CD4-positive, alpha-beta T cell (primary cell): ENCODE data around the gene HSD17B1. TPM values are rescaled to one million over a fixed set of nuclear protein-coding genes. Genes with fewer than 3 reads are reported as not detected.

Experiments used
- ATAC-seq: fragments of 200-7000 bp; cut with Tn5 transposase; one replicate; pipeline ENCODE4 v1.10.0; 2022; ENCODE audit warnings: mild to moderate bottlenecking; ENCODE audit not compliant: poor library complexity
- CTCF ChIA-PET: fragments of 350-600 bp; sonication (Branson Sonifier 250); formaldehyde crosslinking; loops from one replicate; lab custom pipeline; 2021; ENCODE audit warnings: antibody characterized with exemption, inconsistent platforms; lab: Charles Lee
- POLR2A ChIA-PET: fragments of 350-600 bp; sonication (Branson Sonifier 250); formaldehyde crosslinking; loops from one replicate; lab custom pipeline; 2021; ENCODE audit warnings: antibody characterized with exemption, inconsistent platforms; lab: Charles Lee
- DNase-seq, 14 experiments: peaks; one replicate each; pipeline ENCODE4 v3.0.0-alpha.2; 2013 to 2020; ENCODE audit warnings: mixed read lengths in 2 of 14
- H3K27ac ChIP-seq, 2 donors: one replicate each; pipeline versions ENCODE4 v1.5.1 to v1.7.0; 2013; ENCODE audit warnings: low read length in 2 of 2, low read depth in 1 of 2, mild to moderate bottlenecking in 1 of 2
- H3K27me3 ChIP-seq, 2 experiments: 1 replicate in 1 of 2; 2 replicates in 1 of 2; pipeline versions ENCODE4 v1.6.1 to v1.7.0; 2013; ENCODE audit warnings: low read length in 2 of 2, control low read depth in 1 of 2, mild to moderate bottlenecking in 1 of 2, moderate library complexity in 1 of 2; ENCODE audit not compliant: insufficient read depth in 2 of 2, control insufficient read depth in 1 of 2
- H3K36me3 ChIP-seq: one replicate; pipeline ENCODE4 v1.6.1; 2013; ENCODE audit warnings: low read length, control low read depth; ENCODE audit not compliant: insufficient read depth
- H3K4me1 ChIP-seq: one replicate; pipeline ENCODE4 v1.6.1; 2013; ENCODE audit warnings: low read length, control low read depth; ENCODE audit not compliant: insufficient read depth
- H3K4me3 ChIP-seq: one replicate; pipeline ENCODE4 v1.5.1; 2013; ENCODE audit warnings: mild to moderate bottlenecking, low read length, moderate library complexity
- H3K9me3 ChIP-seq, 2 experiments: 1 replicate in 1 of 2; 2 replicates in 1 of 2; pipeline versions ENCODE4 v1.6.1 to v1.7.0; 2013; ENCODE audit warnings: low read length in 2 of 2, mild to moderate bottlenecking in 2 of 2, control low read depth in 1 of 2, moderate library complexity in 1 of 2; ENCODE audit not compliant: control insufficient read depth in 1 of 2, insufficient read depth in 1 of 2
- H3K27ac Mint-ChIP-seq: one replicate; pipeline ENCODE4 v1.8.0; 2020; ENCODE audit warnings: mixed read lengths
- H3K27me3 Mint-ChIP-seq: one replicate; pipeline ENCODE4 v1.8.0; 2021; ENCODE audit warnings: mixed read lengths
- H3K36me3 Mint-ChIP-seq: one replicate; pipeline ENCODE4 v1.8.0; 2021; ENCODE audit warnings: low read depth, mixed read lengths
- H3K4me1 Mint-ChIP-seq: one replicate; pipeline ENCODE4 v1.8.0; 2021; ENCODE audit warnings: low read depth, mixed read lengths
- H3K4me3 Mint-ChIP-seq: one replicate; pipeline ENCODE4 v1.8.0; 2020; ENCODE audit warnings: mild to moderate bottlenecking, mixed read lengths
- H3K9me3 Mint-ChIP-seq: one replicate; pipeline ENCODE4 v1.8.0; 2020; ENCODE audit warnings: mixed read lengths
- intact Hi-C, 2 experiments: fragments of 100-400 bp; cut with DNase I in 1 of 2; cut with micrococcal nuclease in 1 of 2; formaldehyde crosslinking; loops; one replicate each; pipeline versions ENCODE4 v1.15.1 to v1.9.0; 2023 to 2025; cut with DNase I, micrococcal nuclease
- total RNA-seq, 174 experiments: library from RNA in 2 of 174; stranded (reverse) in 2 of 174; gene quantifications; one replicate each; pipeline ENCODE4 v1.2.3 and lab custom pipeline; 2021 to 2026
- TF ChIP-seq, protein P1 (sequence below): fragments of 200-600 bp; IDR thresholded peaks from one replicate; pipeline ENCODE4 v1.8.0; 2022; ENCODE audit warnings: antibody characterized with exemption, mild to moderate bottlenecking

Gene HSD17B1
- total RNA-seq, 2 experiments from 2014 or later, result 0.80 to 0.81 TPM

DNA sequence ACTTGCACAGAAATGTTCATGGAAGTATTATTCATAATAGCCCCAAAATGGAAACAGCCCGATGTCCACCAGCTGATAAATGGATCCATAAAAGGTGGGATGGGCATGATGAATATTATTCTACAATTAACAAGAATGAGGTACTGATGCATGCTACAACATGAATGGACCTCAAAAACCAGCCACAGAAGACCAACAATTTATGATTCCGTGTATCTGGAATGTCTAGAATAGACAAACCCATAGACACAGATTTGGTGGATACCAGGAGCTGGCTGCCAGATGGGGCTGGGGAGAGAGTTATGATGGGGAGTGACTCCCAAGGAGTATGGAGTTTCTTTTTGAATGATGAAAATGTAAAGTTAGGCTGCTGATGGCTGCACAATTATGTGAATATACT is 27.5 kb upstream of the HSD17B1 start:
- Histone ChIP-seq H3K36me3 (peaks cover 7% of the 10 kb centered on the region), H3K27ac (no peak overlapping the region), H3K27me3 (no peaks in the 10 kb centered on the region), H3K4me1 (peaks cover 23% of the 10 kb centered on the region), H3K4me3 (no peak overlapping the region), H3K9me3 (no peaks in the 10 kb centered on the region)
- TF ChIP-seq, protein P1, sequence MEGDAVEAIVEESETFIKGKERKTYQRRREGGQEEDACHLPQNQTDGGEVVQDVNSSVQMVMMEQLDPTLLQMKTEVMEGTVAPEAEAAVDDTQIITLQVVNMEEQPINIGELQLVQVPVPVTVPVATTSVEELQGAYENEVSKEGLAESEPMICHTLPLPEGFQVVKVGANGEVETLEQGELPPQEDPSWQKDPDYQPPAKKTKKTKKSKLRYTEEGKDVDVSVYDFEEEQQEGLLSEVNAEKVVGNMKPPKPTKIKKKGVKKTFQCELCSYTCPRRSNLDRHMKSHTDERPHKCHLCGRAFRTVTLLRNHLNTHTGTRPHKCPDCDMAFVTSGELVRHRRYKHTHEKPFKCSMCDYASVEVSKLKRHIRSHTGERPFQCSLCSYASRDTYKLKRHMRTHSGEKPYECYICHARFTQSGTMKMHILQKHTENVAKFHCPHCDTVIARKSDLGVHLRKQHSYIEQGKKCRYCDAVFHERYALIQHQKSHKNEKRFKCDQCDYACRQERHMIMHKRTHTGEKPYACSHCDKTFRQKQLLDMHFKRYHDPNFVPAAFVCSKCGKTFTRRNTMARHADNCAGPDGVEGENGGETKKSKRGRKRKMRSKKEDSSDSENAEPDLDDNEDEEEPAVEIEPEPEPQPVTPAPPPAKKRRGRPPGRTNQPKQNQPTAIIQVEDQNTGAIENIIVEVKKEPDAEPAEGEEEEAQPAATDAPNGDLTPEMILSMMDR, result no peak
- Mint-ChIP-seq H3K9me3 (no peaks in the 10 kb centered on the region), H3K27me3 (peaks cover 3% of the 10 kb centered on the region), H3K36me3 (no peaks in the 10 kb centered on the region), H3K4me3 (no peak overlapping the region), H3K4me1 (peaks cover 16% of the 10 kb centered on the region), H3K27ac (no peak overlapping the region)
- ATAC-seq (no peak), DNase-seq (no peak)
- ChIA-PET CTCF (interaction anchor here (1.7 kb wide), 1 partner anchor 97 kb away, joined by 4 read pairs; no protein-coding TSS in a partner anchor), POLR2A (no interaction called here)
- intact Hi-C loops, result loop anchor here in 1 of 2 experiments (5.0 kb wide), 1 partner anchor 498 kb away; no protein-coding TSS in a partner anchor

DNA sequence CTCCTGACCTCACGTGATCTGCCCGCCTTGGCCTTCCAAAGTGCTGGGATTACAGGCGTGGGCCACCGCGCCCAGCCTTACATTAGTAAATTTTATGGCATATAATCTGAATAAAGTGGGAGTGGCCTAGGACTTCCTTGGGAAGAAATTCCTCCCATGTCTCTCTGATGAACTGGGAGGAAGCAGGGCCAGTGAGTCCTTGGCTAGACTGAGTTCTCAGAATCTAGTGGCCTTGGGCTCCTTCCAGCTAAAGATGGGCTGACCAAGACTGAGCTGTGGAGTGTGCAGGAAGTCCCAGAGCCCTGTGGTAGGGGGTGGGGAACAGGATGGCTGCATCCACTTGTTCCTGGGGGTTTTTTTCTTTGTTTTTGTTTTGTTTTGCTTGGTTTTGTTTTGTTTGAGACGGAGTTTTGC is 26.7 kb upstream of the HSD17B1 start:
- Mint-ChIP-seq H3K4me1 (peaks cover 24% of the 10 kb centered on the region), H3K36me3 (no peaks in the 10 kb centered on the region), H3K27ac (no peak overlapping the region), H3K4me3 (no peak overlapping the region), H3K27me3 (peaks cover 3% of the 10 kb centered on the region), H3K9me3 (no peaks in the 10 kb centered on the region)
- TF ChIP-seq, protein P1, result no peak
- intact Hi-C loops, result loop anchor here in 1 of 2 experiments (5.0 kb wide), 1 partner anchor 499 kb away; no protein-coding TSS in a partner anchor
- Histone ChIP-seq H3K4me3 (no peak overlapping the region), H3K36me3 (peaks cover 5% of the 10 kb centered on the region), H3K9me3 (no peaks in the 10 kb centered on the region), H3K4me1 (peaks cover 32% of the 10 kb centered on the region), H3K27ac (no peak overlapping the region), H3K27me3 (no peaks in the 10 kb centered on the region)
- ChIA-PET POLR2A (no interaction called here), CTCF (no interaction called here)
- no peak for ATAC-seq
- DNase-seq, result no peak

DNA sequence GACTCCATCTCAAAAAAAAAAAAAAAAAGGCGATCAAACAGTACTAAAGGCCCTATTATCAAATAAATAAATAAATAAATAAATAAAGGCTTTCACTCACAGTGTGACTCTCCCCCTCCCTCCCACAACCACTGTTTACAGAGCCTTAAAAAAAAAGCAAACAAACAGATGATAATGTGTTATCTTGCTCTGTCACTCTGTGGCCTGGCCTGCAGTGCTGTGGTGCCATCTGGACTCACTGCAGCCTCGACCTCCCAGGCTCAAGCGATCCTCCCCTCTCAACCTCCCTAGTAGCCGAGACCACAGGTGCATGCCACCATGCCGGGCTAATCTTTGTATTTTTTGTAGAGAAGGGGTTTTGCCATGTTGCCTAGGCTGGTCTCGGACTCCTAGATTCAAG is 24.8 kb upstream of the HSD17B1 start:
- Mint-ChIP-seq H3K9me3 (no peaks in the 10 kb centered on the region), H3K27ac (no peak overlapping the region), H3K4me1 (peaks cover 33% of the 10 kb centered on the region), H3K4me3 (no peak overlapping the region), H3K36me3 (no peaks in the 10 kb centered on the region), H3K27me3 (peaks cover 3% of the 10 kb centered on the region)
- TF ChIP-seq, protein P1, result no peak
- ATAC-seq (no peak), DNase-seq (no peak)
- Histone ChIP-seq H3K9me3 (no peaks in the 10 kb centered on the region), H3K4me1 (peaks cover 45% of the 10 kb centered on the region), H3K36me3 (no peaks in the 10 kb centered on the region), H3K27me3 (no peaks in the 10 kb centered on the region), H3K27ac (no peak overlapping the region), H3K4me3 (no peak overlapping the region)
- ChIA-PET CTCF (interaction anchor here (0.7 to 2.2 kb wide), 8 partner anchors 8 to 216 kb away, joined by 3 to 13 read pairs (median 4); partner anchors contain the start of gene NAGLU), POLR2A (interaction anchor here (0.7 kb wide), 1 partner anchor 8 kb away, joined by 5 read pairs; the partner anchor contains the start of gene NAGLU)
- intact Hi-C loops, result loop anchor here in 1 of 2 experiments (5.0 kb wide), 1 partner anchor 501 kb away; no protein-coding TSS in a partner anchor
